Left ventricle myocardium superior (tissue), 1 donor: ENCODE data around the gene MYO5A. TPM values are rescaled to one million over a fixed set of nuclear protein-coding genes. Genes with fewer than 3 reads are reported as not detected.
"Not testable (repeated sequence)": the region's sequence is repeated elsewhere in the genome, so short reads cannot be mapped to it uniquely, and the experiment has no call there.

Experiments used
- ATAC-seq: fragments of 200-7000 bp; cut with Tn5 transposase; one replicate; pipeline ENCODE4 v1.9.1; 2020; ENCODE audit warnings: mild to moderate bottlenecking, moderate library complexity
- DNase-seq: peaks from one replicate; pipeline ENCODE4 v3.0.0-alpha.2; 2020
- intact Hi-C: fragments of 100-400 bp; cut with micrococcal nuclease; formaldehyde crosslinking; loops from one replicate; pipeline ENCODE4 v1.11.0; 2022
- total RNA-seq: library from RNA; stranded (reverse); fragmentation: NEBNext Ultra II Directional; extraction: Animal tissue kit (Norgen Biotek cat#: 25700); gene quantifications from one replicate; pipeline ENCODE4 v1.2.1, GENCODE V29; 2021
- donor health status: DM: no; HTN: yes; CAD: no; lungs with severe emphysema.

MYO5A gene
- total RNA-seq, 1 donor from 2014 or later = 6.7 TPM

DNA sequence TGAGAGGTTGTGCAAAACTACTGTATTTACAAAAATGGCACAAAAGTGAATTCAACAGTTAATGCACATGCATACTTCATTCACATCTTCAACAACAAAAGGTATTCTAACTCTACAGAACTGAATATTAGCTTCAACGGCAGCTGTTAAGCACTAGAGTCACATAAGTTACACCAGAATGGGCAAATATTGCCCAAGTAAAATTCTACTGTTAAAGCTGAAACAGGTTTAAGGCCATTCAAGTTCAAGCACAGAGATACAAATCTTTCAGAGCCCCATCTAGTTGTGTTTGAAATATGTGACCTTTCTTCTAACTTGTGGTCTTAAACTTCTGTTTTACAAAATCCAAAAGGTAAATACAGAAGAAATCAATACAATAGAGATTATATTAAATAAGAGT is 22.5 kb upstream of the MYO5A start:
- intact Hi-C loops, ATAC-seq, DNase-seq: not testable (repeated sequence)

DNA sequence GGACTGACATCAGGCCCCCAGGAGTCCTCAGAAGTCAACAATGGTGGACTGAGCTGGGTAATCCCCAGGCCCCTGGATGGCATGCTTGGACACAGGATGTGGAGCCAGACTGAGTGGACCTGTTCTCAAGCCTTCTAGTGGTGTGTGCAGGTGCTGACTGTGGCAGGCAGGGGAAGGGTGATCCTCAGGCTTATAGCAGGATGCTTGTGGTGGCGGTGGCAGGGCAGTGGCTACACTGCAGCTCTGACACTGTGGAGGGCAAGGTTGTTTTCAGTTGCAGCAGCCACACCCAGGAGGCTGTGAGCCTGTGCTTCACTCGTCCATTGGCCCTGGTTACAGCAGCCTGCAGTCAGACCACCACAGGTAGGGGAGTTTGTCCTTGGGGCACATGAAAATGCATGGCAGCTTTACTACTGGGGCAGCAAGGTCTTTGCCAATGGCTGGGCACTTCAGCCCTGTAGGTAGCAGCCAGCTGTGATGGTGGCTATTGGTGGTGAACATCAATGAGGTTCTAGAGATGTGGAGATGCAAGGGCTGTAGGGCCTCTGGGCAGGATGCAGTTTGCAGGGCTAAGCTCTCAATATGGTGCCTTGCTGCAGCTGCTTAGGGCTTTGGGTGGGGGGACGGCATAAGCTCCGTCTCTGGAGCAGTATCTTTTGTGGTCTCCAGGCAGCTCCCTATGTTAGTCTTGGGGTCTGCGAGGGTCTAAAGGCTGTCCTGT is 17.5 kb upstream of the MYO5A start:
- ATAC-seq (peak; percentile 50), DNase-seq (no peak)
- intact Hi-C loops = no loop called here

DNA sequence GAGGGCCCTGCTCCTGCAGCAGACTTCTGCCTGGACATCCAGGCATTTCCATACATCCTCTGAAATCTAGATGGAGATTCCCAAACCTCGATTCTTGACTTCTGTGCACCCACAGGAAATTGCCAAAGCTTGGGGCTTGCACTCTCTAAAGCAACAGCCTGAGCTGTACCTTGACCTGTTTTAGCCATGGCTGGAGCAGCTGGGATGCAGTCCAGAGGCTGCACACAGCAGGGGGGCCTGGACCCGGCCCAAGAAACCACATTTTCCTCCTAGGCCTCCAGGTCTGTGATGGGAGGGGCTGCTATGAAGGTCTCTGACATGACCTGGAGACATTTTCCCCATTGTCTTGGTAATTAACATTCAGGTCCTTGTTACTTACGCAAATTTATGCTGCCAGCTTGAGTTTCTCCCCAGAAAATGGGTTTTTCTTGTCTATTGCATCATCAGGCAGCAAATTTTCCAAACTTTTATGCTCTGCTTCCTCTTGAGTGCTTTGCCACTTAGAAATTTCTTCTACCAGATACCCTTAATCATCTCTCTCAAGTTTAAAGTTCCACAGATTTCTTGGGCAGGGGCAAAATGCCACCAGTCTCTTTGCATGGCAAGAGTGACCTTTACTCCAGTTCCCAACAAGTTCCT is 11.8 kb upstream of the MYO5A start:
- intact Hi-C loops = no loop called here
- DNase-seq (no peak), ATAC-seq (no peak)

DNA sequence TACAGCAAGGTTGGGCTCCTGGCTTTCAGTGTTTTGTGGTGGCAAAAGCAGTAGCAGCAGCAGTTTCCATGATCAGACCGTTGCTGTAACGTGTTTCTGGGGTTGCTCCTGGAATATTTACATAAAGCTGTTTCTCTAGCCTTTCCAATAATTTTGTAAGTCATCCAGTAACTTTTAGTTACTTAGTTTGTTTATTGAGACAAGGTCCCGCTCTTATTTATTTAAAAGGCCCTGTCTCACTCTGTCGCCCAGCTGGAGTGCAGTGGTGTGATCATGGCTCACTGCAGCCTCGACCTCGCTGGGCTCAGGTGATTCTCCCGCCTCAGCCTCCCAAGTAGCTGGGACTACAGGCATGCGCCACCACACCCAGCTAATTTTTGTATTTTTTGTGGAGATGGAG is 8.8 kb upstream of the MYO5A start:
- ATAC-seq (no peak), DNase-seq (no peak)
- intact Hi-C loops = no loop called here

DNA sequence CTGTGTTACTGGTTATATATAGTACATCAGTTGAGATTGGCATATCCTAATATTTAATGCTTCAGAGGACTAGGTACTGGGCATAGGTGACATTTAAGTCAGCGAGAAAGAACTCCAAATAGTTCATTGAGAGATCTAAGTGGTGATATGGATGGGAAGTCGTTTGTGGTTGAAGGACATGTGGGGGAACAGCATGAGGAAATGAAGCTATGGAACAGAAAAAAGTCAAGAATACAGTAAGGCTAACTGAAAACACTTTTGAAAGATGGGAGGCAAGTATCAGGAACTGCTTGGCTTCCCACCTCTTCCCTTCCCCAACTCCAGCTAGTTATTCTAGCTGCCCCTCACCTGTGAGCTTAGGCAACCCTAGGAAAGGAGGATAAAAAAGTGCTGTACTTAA is 3.7 kb upstream of the MYO5A start:
- ATAC-seq (no peak), DNase-seq (no peak)
- intact Hi-C loops = no loop called here

DNA sequence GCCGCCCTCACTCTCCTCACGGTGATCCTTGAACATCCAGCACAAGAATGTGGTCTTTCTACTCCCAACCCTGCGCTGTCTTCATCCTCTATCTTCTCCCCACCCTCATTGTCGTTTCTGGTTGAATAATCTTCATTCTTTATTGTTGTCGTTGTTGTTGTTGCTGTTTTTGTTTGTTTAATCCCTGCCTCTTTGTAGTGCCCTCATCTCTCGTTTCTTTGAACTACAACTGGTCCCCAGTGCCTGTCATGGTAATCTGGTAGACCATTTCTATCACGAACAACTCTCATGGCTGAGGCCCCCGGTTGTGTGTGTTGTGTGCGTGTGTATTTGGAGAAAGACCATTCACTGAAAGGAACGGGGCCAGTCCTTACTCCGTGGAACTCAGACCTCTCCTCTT is 1.3 kb upstream of the MYO5A start:
- DNase-seq = no peak
- ATAC-seq = no peak
- intact Hi-C loops = no loop called here

DNA sequence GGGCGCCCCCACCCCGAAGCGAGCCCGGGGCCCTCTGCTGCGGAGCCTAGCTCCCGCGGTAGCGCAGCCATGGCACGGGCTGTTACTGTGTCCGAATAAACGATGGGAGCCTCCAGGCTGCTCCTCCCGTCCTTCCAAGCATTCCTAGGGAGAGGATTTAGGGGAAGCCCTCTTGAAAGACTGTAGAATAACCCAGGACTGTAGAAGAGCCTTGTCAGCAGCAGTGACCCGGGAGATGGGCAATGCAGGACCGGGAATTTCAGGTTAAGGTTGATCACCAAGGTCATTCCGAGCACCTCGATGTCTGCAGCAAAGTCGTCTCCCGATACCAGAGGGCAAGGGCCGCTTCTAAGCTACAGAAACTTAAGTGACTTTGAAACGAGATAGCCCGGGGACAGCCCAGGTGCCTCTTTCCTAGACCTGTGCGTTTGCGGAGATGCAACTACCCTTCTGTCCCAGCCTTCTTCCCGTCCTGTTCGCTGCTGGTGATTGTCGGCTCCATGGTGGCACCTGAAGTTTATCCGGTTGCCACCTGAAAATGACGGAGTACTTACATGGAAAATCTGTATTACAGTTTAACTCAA is 753 bp upstream of the MYO5A start:
- ATAC-seq (no peak), DNase-seq (no peak)
- intact Hi-C loops = no loop called here

DNA sequence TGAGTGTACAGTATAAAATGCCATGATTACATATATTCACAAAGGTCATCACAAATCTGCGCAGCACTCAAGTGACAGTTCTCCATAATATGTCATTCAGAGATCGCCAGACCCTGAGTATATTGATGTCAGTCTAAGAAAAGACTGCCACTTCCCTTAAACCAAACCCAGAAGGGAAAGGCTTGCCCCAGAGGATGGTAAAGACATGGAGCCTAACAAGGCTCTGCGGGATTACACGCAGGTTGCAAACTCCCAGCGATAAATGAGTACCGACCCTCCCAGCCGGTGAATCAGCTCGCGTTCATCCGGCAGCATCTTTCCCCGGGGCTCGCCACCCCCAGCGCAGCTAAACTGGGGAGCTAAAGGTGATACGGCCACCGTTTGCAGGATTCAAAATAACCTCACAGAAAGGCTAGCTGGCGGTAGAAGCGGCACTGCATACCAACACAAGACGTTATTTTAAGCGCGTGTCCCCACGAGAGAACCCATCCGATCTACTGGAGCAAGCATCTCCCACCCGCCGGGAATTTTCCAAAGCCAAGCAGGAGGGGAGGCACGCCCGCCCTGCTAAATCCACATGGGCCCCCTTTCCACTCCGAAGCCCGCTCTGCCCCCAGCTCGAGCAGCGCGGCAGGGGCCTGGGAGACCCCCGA is 643 bp downstream of the MYO5A start:
- intact Hi-C loops = no loop called here
- no peak for DNase-seq
- ATAC-seq = peak; percentile 47

DNA sequence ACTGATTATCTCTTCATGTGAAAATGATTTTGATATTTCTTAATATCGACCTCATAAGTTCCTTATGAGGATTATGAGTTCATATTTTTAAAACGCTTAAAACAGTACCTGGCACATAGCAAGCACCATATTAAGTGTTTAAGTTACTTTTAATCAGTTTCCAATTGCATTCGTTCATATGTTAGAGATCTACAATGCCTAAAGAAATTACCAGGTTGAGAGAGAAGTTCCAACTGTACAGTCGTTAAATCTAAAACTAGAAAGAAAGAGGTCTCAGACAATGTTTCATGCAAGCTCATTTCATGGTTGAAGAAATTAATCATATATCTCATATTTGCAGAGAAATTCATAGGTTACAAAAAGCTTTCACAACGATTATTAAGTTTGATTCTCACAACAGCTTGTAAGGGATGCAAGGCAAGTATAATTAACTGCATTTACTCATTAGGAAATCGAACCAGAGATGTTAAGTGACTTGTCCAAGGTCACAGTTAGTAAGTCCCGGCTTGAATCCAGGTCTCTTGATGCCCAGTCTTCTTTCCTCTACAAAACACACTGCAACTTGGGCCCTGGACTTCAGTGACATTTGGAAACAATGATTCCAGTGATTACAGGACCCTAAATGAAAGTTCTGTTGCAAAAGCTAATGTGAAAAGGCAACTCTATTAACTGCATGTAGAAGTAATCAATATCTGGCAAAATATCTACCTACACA is 1.3 kb downstream of the MYO5A start:
- no peak for DNase-seq
- intact Hi-C loops = no loop called here
- ATAC-seq = no peak

DNA sequence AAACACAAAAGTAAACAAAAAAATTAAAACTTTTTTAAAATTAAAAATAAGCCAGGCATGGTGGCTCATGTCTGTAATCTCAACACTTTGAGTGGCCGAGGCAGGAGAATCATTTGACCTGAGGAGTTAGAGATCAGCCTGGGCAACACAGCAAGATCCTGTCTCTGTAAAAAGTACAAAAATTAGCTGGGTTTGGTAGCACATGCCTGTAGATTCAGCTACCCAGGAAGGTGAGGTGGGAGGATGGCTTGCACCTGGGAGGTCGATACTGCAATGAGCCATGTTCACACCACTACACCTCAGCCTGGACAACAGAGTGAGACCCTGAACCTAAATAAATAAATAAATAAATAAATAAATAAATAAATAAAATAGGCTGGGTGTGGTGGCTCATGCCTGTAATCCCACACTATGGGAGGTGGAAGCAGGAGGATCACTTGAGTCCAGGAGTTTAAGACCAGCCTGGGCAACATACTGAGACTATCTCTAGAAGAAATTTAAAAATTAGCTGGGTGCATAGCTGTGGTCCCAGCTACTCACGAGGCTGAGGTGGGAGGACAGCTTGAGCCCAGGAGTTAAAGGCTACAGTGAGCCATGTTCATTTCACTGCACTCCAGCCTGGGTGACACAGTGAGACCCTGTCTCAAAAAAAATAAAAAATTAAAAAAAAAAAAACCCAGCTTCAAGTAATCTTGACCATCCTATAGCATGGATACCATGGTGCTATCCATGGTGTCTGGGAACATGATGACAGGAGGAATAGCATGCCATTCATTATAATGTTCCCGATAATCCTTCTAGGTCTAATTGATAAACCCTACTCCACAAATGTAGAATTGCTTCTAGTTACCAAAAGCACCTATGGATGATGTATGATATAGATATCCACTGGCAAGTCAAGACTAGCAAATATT is 4.2 kb downstream of the MYO5A start:
- ATAC-seq = no peak
- intact Hi-C loops = no loop called here
- no peak for DNase-seq

DNA sequence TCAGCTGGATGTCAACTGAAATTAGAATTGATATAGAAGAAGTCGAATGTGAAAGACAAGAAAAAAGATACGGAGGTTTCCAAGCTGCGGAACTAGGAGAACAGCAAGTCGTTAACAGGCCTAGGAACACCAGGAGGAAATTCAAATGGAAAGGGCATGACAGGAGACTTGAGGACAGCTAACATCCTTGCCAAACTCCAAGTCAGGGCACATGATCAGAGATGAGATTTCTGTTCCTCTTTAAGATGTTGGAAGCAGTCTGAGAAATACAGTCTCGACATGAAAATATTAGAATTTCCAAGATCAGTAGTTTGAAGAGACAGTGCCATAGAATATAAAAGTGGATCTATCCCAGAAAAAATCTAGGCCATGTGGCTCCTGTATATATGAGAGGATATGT is 5.0 kb downstream of the MYO5A start:
- no peak for ATAC-seq
- intact Hi-C loops = no loop called here
- DNase-seq = no peak

DNA sequence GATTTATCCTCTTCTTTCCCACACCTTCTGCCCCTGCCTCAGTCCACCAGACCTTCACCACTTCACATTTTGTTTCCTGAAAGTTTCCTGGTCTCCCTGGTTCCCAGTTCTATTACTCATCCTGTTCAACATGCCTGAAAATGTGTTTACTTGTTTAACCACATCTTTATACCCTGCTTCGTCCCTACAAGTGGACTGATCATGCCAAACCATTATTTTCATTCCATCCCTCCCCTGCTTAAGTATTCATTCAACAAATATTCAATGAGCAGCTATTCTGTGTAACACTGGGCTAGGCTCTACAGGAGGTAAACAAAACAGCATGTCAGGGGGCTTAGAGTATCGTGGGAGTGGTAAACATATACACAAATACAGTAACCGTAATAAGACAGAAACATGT is 5.5 kb downstream of the MYO5A start:
- ATAC-seq (no peak), DNase-seq (no peak)
- intact Hi-C loops = no loop called here

DNA sequence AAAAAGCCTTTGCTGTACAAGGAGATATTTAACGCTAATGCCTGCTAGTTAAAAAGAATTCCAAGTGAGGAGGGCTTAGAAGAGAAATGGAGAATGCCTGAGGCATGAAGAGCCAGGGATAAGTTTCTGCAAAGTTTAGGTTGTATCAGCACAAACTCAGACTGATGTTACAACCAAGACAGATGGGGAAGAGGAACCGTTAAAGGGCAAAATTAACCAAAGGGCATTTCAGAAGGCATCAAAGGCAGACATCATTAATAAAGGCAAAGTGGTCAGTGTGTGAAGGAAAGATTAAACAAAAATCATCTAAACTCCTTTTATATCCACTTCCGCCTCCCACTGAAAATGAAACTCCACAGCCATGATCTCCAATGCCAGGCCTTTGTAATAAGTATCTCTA is 7.0 kb downstream of the MYO5A start:
- ATAC-seq (no peak), DNase-seq (no peak)
- intact Hi-C loops = no loop called here

DNA sequence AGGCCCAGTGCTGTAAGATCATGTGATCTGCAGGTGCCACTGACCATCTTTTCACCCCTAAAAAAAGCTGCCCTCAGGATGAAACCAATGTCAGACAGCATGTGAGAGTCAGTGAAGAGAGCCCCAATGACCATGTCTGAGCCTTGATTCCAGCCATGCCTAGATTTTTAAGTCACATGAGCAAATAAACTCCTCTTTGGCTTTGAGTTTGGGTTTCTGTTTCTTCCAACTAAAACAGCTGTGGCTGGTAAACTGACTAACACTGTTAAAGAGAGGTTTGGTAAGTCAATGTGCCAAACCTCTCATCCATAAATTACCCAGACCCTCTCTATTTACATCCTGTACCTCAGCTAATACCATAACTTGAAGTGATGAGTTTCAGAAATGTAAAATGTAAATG is 8.3 kb downstream of the MYO5A start:
- no peak for ATAC-seq
- intact Hi-C loops = no loop called here
- no peak for DNase-seq

DNA sequence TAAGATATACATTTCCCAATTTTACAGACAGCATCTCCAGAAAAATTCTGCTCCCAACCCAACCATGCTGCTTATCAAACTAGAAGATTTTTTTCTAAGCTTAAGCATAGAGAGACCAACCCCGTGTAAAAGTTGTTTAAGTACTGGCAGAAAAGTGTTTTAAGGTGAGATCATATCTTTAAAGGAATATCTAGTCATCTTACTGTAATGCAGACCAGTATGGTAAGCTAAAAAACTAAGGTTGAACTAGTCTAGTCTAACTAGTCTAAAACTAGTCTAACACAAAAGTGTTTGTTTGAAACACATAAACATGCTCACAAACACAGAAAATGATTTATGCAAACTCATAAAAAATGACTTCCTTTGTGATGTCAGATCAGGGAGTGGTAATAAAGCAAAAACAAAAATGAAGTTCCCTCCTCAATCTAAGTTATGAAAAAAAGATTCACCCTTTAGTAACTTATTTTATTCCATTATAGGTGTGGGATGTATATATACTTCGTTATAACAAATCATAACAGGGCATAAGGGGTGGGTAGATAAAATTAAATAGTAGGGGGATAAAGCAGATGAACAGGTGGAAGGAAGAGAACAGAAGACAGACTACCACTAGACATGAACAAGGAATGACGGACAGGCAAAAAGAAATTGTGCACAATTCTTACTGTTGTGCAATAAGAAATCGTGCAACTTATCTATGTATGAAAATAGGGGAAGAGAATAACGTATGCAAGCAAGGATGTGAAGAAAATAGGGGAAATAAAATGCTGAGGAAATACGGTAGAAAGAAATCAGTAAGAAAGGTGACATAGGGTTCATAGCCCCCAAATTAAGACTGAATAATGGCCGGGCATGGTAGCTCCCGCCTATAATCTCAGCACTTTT is 10.0 kb downstream of the MYO5A start:
- ATAC-seq = no peak
- no peak for DNase-seq
- intact Hi-C loops = no loop called here

DNA sequence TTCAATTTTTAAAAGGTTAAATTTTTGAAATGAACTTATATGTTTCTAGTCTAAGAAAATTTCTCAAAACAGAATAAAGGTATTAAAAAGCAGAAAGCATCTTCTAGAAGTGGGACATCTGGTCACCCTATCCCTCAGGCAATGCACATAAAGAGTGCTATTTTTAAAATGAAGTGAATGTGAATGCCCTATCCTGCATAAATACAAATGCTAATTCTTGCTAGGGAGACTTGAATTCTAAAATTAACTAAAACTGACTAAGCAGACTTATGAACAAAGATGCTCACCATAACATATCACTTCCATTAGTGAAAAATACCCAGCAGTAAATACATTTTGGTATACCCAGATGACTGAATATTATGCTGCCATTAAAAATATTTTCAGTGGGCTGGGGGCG is 11.7 kb downstream of the MYO5A start:
- ATAC-seq (no peak), DNase-seq (no peak)
- intact Hi-C loops = no loop called here

DNA sequence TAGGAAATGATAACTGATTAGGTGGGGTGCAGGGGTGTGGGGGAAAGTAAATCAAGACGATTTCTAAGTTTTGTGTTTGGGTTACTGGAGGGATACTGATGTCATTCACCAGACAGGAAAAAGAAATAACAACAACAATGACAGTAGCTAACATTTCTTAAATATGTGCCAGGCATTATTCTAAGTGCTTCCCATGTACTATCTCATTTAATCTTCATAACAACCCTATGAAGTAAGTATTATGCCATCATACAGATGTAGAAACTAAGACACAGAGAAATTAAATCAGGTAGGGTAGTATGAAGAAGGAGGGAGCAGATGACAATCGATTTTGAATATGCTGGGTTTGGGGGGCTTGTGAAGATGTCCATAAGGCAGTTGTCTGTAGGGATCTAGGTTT is 13.3 kb downstream of the MYO5A start:
- ATAC-seq = no peak
- intact Hi-C loops = no loop called here

DNA sequence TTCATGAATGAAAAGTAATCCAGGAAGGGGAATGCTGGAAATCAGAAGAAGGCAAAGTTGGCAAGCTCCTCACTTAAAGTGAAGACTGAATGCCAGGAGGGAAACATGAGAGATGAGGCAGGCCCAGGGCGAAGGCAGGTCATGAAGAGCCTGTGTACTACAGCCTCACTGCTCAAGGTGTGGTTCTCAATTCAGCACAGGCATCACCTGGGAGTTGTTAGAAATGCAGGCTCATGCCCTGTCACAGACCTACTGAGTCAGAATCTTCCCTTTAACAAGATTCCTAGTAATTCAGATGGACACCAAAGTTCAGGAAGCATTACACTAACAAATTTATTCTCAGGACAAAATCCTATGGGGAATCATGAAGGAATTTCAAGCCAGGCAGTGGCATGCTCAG is 14.2 kb downstream of the MYO5A start:
- ATAC-seq = no peak
- intact Hi-C loops = no loop called here

More for the DNA sequence above, 13.3 kb downstream of the MYO5A start:
- DNase-seq = no peak

More for the DNA sequence above, 14.2 kb downstream of the MYO5A start:
- no peak for DNase-seq
